HG03196 (cell line): Measurements from ENCODE around the gene DACH2.

Experiments
- ATAC-seq: cut with Tn5 transposase; IDR thresholded peaks from one replicate; pipeline ENCODE4 v1.9.1; 2021; ENCODE audit not compliant: unreplicated experiment

Gene DACH2

DNA sequence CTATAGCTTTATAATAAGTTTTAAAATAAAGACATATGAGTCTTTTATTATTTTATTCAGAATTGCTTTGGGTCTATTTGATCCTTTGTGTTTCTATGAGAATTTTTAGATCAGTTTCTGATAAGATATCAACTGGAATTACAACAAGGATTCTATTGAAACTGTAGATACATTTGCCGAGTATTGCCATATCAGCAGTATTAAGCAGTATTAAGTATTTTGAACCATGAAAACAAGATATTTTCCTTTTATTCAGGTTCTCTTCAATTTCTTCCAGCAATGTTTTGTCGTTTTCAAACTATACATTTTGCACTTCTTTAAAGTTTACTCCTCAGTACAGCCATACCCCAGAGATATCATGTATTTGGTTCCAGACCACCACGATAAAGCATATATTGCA, 598.8 kb downstream of the DACH2 start:
- ATAC-seq, result no peak

DNA sequence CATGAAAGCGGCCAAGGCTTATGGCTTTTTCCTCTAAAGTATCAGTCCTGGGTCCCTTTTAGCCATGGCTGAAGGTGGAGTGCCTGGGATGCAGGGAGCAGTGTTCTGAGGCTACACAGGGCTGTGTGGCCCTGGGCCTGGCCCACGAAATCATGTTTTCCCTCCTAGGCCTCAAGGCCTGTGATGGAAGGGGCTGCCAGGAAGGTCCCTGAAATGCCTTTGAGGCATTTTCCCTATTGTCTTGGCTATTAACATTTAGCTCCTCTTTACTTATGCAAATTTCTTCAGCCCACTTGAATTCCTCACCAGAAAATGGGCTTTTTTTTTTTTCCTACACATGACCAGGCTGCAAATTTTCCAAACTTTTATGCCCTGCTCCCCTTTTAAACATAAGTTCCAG, 657.0 kb downstream of the DACH2 start:
- no peak for ATAC-seq

DNA sequence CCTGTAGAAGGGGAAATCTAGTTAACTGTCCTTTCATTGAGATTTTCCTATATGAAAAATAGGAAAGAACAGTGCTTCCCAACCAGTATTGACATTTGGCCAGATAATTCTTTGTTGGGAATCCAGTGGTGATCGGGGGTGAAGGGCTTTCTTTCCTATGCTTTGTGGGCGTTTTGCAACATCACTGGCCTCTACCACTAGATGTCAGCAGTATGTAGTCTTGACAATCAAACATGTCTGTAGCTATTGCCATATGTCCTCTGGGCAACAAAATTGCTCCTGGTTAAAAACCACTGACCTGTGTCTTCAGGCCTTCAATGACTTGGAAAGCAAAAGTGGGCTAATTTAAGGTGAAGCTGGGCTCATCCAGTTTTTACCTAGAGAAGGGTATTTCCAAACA, 658.5 kb downstream of the DACH2 start:
- ATAC-seq, result no peak

DNA sequence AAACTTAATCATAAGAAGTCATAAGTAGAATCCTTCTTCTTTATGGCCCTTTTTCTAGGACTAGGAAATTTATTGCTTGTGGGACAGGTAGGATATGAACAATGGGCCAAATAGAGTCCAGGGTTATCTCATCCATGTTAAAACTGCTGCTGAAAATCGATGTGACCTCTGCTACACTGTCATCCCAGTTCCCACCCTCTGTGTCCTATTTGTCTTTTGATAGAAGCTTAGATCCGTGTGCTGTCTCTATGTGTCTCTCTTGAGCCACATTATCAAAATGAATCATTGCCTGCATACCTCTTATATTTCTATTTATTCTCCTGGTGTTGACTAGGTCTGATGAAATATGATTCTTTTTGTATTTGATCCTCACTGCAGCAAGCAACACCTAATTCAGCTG, 661.4 kb downstream of the DACH2 start:
- ATAC-seq, result no peak

DNA sequence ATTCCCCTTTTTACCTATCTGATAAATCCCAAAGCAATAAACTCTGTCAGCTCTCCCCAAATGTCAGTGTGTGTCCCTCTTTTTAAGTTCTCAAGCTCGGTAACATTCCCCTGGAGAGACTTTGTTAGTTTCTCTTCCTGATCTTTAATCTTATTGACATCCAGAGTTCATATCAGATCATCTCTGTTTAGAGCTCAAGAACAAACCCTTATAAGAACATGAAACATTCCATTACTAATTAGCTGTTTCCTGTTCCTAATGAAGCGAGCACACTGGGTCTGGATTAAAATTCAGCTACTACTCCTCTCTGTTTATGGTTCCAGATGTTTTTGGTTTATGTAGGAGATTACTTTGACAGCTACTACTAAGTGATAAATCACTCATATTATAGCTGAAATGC, 681.5 kb downstream of the DACH2 start:
- ATAC-seq, result no peak

DNA sequence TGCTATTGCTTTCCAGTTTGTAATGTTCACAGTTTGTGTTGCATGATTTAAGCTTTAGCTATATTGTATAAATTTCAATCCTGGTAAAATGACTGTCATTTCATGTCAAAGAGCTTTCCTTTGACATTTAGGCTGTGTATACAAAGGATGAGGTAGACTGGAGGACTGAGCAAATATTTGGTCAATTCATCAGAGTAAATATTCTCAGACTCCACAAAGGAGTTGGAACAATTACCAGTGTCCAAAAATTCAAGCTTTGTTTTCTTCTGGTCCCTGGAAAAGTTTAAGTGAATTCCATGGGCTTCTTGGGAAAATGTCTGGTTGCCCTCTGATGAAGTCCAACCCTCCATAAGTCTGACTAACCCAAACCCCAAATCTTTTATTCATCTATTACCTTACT, 682.4 kb downstream of the DACH2 start:
- ATAC-seq, result no peak

DNA sequence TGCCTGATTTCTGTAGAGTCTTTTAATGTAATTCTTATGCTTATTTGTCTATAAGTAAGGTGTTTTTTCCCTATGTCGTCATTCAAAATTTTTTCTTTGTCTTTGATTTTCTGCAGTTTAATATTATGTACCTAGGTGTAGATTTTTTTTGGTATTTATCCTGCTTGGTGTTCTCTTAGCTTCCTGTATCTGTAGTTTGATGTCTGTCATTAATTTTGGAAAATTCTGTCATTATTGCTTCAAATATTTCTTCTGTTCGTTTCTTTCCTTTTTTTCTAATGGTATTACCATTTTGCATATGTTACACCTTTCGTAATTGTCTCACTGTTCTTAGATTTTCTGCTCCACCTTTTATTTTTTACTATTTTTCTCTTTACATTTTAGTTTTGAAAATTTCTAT, 696.9 kb downstream of the DACH2 start:
- no peak for ATAC-seq
